ENCODE results near the gene KIAA0513. TPM values are rescaled to one million over a fixed set of nuclear protein-coding genes. Genes with fewer than 3 reads are reported as not detected.

The KIAA0513 gene
- total RNA-seq, 1 experiment from 2014 or later = 6.6 TPM

- Histone ChIP-seq H3K9ac (ENCODE audit: low read length) (no peak overlapping the region), H3K4me2 (ENCODE audit: low read length) (no peak overlapping the region), H3K79me2 (ENCODE audit: insufficient read depth, low read length) (no peaks in the 10 kb centered on the region), H2AFZ (ENCODE audit: low read depth, low read length, poor library complexity, severe bottlenecking) (no peak overlapping the region), H3K9me2 (ENCODE audit: insufficient read depth) (no peaks in the 10 kb centered on the region), H3K27ac (ENCODE audit: low read depth, low read length) (no peak overlapping the region), H3K27me3 (ENCODE audit: insufficient read depth, low read length) (no peaks in the 10 kb centered on the region), H3K4me1 (ENCODE audit: control insufficient read depth in 1 of 2, insufficient read depth in 2 of 2, low read length in 2 of 2) (no peaks in the 10 kb centered on the region), H3K36me3 (ENCODE audit: control insufficient read depth in 1 of 2, insufficient read depth in 2 of 2, low read length in 2 of 2) (no peaks in the 10 kb centered on the region), H3K9me3 (ENCODE audit: control insufficient read depth in 1 of 2, insufficient read depth in 1 of 2, low read depth in 1 of 2, low read length in 2 of 2) (no peaks in the 10 kb centered on the region), H3K4me3 (replicated peaks in 1 of 2; ENCODE audit: low read depth in 1 of 2, low read length in 2 of 2) (no peak overlapping the region), H4K20me1 (ENCODE audit: insufficient read depth) (no peaks in the 10 kb centered on the region)
- no peak for DNase-seq (ENCODE audit: low read depth, low spot score)
- intact Hi-C loops (cut with micrococcal nuclease) = no loop called here
- TF ChIP-seq TCF7L2 (IDR thresholded peaks at IDR 0.05; ENCODE audit: borderline replicate concordance, extremely low read depth, insufficient read depth, insufficient read length) (no peak), FOSL1 (IDR thresholded peaks at IDR 0.05; ENCODE audit: low read depth) (no peak), EZH2 (IDR thresholded peaks at IDR 0.05) (no peak), ZFX (IDR thresholded peaks at IDR 0.05) (no peak), CBX3 (IDR thresholded peaks at IDR 0.05; ENCODE audit: low read depth) (no peak), POLR2AphosphoS5 (IDR thresholded peaks at IDR 0.05; ENCODE audit: low read depth, low read length) (no peak), SP1 (IDR thresholded peaks at IDR 0.05; ENCODE audit: low read depth) (no peak), CEBPB (IDR thresholded peaks at IDR 0.05; ENCODE audit: low read depth) (no peak), POLR2A (IDR thresholded peaks at IDR 0.05; ENCODE audit: borderline replicate concordance, extremely low read depth, insufficient read depth, insufficient read length) (no peak), ELF1 (IDR thresholded peaks at IDR 0.05; ENCODE audit: borderline replicate concordance, low read depth) (no peak), ZNF274 (IDR thresholded peaks at IDR 0.05; ENCODE audit: low read depth, low read length) (no peak), YY1 (IDR thresholded peaks at IDR 0.05; ENCODE audit: extremely low read depth, insufficient replicate concordance, low read depth, low read length) (no peak), EGR1 (IDR thresholded peaks at IDR 0.05; ENCODE audit: low read depth) (no peak)
- TF ChIP-seq, protein P1, sequence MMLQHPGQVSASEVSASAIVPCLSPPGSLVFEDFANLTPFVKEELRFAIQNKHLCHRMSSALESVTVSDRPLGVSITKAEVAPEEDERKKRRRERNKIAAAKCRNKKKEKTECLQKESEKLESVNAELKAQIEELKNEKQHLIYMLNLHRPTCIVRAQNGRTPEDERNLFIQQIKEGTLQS (IDR thresholded peaks at IDR 0.05) = no peak
- TF ChIP-seq, protein P2, sequence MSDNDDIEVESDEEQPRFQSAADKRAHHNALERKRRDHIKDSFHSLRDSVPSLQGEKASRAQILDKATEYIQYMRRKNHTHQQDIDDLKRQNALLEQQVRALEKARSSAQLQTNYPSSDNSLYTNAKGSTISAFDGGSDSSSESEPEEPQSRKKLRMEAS (IDR thresholded peaks at IDR 0.05) = no peak
- 0 out of 2 replicates have a peak, but pooled peaks have one; percentile 24 for ATAC-seq
- BruUV-seq (replicated peaks) = no TSS peak
- ChIA-PET POLR2A (no interaction called here), RAD21 (ENCODE audit: low non-redundant PET in 1 of 2, low total read pairs in 2 of 2, uncharacterized antibody in 2 of 2, unreplicated experiment in 2 of 2) (no interaction called here), CTCF (no interaction called here)
Observed at GRCh38 chr16:85068746-85069145, 41.2 kb downstream of the KIAA0513 start.
